Renal cortical epithelial cell (primary cell): ENCODE measurements around the gene RBPJ. TPM values are rescaled to one million over a fixed set of nuclear protein-coding genes. Genes with fewer than 3 reads are reported as not detected.
A peak's percentile ranks its signal among the peaks of the same experiment; 100 is the strongest.
"Not testable (repeated sequence)": the region's sequence is repeated elsewhere in the genome, so short reads cannot be mapped to it uniquely, and the experiment has no call there.

Source experiments
- DNase-seq: peaks from one replicate; pipeline ENCODE4 v3.0.0-alpha.2; 2011; ENCODE audit warnings: low read depth
- total RNA-seq: library from RNA; depleted of rRNA; stranded (reverse); fragments of >200 nt; gene quantifications from 2 replicates; pipeline ENCODE4 v1.2.3, GENCODE V29; 2014

RBPJ gene
- total RNA-seq, 1 donor from 2014 or later, result 90.7 TPM

DNA sequence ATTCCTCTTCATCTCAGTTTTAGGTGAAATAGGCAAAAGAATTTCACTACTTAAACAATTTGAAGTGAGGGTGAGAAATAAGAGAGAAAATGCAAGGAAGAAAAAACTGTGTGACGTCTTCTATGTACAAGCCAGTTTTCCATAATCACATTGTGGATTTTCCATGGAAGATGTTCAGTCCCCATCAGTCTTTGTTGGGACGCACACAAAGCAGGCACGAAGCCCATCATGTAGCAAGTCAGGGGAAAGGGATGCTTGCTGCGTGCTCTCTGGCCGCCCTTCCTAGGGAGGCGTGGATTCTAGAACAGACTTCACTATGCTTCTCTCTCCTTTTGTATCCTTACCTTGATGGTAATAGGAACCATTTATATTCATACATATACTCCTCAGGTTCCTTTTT lies 54.7 kb downstream of the RBPJ start:
- DNase-seq, result no peak

DNA sequence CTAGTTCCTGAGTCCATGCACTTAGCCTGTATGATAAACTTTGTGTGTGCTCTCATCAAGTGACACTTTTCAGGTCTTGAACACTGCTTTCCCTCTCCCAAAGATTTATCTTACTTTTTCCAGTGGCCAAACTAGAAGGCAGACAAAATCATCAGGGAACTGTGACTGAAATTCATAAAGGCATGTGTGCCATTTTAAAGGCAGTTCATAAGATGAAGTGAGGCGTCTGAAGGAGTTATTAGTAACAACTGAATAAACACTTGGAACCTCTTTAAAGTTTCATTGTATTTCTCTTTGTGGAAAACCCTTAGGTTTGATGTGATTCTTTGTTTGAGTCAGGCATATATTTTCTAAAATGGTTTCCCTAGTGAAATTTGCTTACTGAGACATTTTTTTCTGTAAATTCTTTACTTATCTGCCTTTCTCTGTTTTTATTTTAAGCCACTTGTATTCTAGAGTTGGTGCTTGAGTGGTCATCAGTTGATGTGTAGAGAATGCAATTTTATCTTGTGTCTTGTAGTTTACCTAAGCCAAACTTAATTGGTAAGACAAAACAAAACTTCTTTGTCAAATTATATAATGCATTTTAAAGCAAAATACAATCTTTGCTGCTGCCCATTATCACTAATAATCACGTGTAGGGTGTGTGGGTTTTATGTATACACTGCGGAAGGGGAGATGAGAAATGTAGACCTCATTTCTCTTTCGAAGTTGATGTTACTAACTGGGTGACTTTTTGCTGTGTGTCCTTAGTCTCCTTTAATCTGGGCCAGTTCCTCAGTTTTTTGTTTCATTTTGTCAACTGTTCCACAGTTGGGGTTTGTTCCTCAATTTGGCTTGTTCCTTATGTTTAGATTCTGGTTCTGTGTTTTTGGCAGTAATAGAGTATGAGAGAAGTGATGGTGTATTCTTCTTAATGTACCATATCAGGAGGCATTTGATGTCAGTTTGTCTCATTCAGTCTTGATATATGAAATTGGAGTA lies 56.8 kb downstream of the RBPJ start:
- DNase-seq, result no peak

DNA sequence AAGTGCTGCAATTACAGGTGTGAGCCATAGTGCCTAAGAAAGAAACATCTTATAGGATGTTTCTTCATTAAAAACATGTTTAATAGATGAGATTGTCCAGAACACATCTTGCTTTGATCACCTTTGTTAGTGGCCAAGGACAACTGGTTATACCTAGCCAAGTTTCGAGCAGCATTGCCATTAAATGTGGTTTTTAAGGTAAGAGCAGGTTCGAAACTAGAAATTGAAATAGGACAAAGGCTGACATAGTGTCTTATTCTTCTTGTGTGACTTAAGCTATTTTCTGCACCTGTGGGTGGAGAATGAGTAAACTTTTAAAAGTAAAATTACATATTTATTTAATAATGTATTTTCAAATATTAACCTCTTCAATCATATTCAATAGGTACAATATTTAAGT lies 59.0 kb downstream of the RBPJ start:
- no peak for DNase-seq

DNA sequence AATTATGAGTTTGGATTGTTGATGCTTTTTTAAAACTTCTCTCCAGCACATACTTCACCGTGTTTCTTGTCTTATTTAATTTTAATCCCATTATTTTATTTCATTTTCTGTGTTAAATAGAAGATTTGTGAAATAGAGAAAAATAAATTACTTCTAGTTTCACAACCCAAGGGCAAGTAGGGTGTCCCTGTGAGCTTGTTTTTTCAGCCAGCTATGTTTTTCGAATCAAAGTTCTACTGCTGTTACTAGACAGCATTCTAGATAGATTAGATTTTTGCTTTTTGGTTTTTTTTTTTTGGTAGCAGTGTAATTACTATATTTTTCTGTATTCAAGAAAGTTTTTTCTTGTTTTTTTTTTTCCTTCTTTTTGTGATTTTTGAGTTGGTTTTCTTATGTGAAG lies 59.9 kb downstream of the RBPJ start:
- DNase-seq, result no peak

DNA sequence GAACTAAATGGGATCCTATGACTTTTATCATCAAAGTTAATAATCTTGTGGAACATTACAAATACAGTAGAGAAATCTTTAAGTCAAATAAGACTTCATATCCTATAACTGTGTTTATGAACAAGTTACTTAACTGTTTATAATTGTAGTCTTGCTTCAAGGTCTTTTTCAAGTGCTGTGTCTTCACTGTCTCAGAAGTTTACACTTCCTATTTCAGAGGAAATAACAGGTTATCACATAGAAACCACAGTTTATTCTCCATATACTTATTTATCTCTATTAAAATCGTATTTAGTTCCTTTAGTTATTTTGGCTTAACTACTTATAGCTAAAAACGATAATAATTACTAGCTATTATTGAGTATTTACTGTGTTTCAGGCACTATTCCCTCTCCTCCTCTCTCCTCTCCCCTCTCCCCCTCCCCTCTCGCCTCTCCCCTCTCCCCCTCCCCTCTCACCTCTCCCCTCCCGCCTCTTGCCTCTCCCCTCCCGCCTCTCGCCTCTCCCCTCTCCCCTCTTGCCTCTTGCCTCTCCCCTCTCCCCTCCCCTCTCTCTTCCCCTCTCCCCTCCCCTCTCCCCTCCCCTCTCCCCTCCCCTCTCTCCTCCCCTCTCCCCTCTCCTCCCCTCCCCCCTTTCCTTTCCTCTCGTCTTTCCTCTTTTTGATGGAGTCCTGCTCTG lies 63.7 kb downstream of the RBPJ start:
- DNase-seq, result no peak

DNA sequence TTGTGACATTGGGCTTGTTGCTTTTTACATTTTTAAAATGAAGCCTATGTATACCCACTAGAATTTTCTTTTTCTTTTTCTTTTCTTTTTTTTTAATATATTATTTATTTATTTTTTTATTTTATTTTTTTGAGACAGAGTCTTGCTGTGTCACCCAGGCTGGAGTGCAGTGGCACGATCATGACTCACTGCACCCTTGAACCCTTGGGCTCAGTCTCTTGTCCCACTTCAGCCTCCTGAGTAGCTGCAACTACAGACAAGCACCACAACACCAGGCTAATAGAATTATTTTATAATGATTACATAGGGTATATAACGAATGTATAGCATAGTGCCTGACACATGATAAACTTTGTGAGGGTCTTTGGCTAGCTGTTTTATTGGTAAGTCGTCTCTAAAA lies 64.9 kb downstream of the RBPJ start:
- DNase-seq, result no peak

DNA sequence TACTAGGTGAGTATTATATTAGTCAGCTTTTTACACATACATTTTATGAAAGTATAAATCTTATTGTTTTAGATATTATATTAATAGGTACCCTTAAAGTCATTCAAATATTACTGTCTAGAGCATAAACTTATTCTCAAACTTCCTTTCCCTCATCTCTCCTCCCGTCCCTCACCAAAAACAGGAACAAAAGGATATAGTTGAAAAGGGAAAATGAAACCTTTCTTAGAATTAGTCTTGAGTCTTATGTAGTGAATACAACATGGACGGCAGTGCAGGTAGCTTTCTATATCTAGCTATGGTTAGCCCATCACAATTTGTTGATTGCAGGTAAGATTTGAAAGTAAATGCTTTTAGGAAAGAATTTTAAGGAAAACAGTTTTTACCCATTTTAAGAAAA lies 65.6 kb downstream of the RBPJ start:
- DNase-seq, result no peak

DNA sequence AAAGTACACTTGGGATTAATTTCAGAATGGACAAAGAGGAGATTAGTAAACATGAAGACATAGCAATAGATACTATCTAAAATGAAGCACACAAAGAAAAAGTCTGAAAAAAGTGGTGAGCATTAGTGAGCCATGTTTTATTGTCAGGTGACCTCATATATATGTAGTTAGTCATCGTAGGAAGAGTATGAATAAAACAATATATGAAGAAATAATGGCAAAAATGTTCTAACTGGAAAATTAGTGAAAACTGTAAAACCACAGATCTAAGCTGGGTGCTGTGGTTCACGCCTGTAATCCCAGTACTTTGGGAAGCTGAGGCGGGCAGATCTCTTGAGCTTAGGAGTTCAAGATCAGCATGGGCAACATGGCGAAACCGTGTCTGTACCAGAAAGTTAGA lies 67.9 kb downstream of the RBPJ start:
- DNase-seq, result no peak

DNA sequence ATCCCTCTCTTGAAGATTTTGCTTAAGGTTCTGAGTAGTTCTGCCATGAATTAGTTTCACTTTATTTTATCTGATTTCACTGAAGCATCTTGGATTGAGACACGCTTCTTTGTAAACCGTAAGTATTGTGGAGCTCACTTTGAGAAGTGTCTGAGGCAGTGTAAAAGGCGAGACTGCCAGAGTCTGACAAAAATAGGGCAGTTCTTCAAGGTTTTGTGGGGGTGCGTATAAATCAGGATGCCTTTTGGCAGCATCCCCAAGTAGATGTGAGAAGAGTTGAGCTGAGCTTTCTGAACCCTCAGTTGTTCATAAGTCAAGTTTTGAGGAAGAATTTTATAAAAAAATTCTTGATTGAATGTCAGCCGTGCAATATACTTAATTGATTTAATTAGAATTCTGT lies 76.3 kb downstream of the RBPJ start:
- no peak for DNase-seq

DNA sequence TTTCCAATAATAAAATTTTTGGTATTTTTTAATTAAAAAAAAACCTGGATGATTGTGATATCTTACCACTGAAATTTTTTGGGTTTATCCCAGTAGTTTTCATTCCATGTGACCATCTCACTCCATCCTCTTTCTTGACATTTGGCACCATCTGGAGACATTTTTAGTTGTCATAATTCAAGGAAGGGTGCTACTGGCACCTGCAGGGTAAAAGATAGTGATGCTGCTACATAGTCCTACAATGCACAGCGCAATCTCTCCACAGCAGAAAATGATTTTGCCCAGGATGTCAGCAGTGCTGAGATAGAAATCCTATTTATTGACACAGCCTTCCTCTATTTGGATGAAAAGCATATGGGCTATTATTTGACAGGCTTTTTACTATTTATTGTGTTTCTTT lies 79.3 kb downstream of the RBPJ start:
- no peak for DNase-seq

DNA sequence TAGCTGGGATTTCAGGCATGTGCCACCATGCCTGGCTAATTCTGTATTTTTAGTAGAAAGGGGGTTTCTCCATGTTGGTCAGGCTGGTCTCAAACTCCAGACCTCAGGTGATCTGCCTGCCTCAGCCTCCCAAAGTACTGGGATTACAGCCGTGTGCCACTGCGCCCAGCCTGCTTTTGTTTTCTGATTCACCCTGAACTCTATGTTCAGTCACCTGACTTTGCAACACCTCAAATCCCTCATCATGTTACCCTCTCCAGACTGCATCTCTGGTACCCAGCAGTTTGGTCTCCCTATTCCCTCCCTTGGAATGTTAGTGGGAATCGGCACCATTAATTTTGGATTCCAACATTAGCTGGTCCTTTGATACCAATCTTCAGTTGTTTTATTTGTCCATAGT lies 81.2 kb downstream of the RBPJ start:
- DNase-seq, result not testable (repeated sequence)

DNA sequence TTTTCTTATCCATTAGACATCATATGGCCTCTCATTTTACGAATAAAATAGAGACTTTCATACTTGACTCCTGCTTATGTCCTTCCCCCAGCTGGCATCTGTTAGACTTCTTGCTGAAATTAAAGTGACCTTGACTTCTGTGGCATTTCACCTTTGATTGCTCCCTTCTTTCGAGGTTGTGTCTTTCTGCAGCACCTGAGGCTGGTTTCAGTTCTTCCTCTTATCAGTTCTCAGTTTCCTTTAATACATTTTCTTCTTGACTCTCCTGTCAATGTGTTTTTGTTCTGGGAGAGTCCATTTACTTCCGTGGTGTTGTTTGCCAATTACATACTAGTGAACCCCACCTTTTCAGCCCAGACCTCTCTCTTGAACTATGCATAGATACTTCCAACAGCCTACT lies 81.6 kb downstream of the RBPJ start:
- no peak for DNase-seq

DNA sequence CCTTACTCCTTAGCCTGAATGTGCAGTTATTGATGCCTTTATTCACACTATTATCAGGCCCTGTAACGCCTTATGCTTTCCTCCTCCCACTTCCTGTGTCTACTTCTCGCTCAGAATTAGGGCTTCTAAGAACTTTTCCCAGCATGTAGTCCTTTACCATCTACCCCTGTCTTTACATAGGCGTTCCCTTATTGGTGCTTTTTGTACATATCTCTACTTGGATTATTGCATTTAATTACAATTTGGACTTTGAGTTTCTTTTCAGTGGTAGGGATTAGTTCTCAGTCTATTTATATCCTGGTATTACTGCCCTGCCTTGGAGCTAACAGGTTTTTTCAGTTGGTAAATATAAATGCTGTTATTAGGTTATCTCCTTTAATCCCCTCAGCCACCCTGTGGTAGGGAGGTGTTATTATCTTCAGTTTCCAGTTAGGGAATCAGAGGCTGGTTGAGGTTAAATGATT lies 84.0 kb downstream of the RBPJ start:
- DNase-seq, result no peak

DNA sequence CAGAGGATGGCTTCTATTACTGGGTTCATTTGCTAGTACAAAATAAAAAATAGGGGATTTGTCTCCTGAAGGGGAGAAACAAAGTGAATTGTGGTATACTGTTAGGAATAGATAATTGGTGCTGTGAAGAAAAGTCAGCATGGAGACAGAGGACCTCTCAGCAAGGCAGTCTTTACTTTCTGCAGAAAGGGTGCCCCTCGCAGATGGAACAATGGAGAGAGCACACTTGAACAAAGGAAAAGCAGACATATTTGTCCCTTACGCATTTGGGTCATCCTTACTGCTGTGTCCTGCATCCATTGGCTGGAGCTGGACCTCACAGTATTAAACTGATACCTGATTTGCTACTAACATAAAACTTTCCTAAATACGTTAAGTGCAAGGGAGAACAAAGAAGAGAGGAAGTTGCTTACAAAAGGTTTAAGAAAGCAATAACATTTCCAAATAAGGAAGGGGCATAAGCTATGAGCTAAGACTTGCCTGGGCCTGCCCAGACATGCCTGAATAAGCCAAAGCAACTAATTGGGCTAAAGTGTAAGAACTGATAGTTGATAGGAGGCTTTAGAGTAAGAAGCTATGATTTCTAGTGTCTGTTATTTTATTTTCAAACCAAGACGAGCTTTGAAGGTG lies 85.6 kb downstream of the RBPJ start:
- DNase-seq, result peak; percentile 30

DNA sequence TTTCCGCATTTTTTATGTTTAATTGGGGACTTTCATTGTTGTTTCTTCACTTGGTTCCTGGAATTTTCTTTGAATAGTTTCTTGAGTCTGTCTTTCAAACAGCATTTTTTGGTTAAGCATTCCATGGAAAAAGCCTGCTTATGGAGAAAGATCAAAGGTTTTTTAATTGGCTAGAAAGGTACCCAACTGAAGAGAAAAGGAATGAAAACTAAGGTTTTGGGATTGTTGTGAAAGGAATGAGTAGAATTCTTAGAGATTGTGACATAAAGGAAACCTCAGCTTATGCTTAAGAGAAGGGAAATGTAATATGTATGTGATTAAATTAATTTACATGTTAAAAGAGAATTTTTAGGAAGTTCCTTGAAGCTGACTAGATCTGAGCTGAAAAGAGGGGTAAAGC lies 86.7 kb downstream of the RBPJ start:
- peak; percentile 16 for DNase-seq

DNA sequence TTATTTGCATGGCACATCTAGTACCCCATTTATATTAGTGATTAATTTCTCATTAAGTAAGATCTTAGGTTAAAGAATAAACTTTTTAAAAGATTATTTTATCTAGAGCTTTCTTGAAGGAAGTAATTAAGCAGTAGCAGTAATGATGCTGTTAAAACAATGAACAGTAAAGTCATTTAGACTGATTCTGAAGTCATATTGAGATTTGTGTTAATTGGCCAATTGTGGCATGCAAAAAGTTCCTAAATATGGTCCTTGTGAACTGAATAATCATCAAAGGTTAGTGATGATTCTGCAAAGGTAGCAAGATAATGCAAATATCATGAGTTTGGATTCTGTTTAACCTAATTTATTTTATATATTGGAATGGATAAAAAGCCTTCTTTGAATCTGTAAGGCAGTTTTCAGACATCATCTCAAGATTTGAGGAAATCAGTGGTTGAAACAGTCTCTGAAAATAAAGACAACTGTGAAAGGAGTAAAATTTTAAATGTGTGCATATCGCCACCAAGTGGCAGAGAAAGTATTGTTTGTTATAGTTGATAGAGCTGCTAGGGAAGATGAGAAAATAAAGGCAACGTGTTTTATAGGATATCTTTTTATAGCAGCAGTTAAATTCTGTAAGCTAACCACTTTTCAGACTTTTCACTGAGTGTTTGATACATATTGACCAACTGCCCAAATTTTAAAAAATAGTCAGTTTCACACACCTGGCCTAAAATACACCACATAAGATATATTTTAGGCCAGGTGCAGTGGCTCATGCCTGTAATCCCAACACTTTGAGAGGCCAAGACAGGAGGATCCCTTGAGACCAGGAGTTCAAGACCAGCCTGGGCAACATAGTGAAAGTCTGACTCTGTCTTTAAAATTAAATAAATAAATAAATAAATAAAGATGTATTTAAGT lies 89.8 kb downstream of the RBPJ start:
- peak; percentile 57 for DNase-seq

DNA sequence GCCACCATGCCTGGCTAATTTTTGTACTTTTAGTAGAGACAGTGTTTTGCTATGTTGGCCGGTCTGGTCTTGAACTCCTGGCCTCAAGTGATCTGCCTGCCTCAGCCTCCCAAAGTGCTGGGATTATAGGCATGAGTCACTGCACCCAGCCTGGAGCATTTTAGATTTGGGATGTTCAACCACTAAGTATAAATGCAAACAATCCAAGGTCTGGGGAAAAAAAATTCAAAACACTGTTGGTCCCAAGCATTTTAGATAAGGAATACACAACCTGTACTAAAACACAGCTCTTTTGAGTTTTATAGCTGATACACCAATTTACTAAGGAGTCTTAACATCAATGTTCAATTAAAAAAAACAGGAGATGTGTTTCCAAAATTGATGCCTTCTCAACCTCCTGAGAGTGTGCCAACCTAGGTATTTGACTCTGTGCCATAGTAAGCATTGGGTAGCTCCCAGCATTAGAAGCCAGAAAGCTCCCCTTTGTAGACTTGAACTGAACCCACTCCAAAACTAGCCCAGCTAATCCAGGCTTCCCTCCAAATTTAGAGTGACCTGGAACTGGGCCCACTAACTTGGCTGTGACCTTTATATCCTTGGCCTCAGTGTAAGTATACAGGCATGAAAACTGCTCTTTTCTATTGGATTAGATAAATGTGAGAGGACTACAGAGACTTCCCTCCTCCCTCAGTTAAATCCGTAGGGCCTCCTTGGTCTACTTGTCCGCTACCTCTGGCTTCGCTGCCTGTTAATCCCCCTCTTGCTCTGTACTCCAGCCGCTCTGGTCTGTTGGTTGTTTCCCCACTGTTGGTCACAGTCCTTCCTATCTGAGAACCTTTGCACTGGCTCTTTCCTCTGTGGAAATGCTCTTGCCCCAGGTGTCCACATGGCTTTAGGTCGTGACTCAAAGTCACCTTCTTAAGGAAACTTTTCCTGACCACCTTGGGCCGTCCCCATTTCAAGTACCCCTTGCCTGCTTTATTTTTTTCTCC lies 91.9 kb downstream of the RBPJ start:
- DNase-seq, result no peak

DNA sequence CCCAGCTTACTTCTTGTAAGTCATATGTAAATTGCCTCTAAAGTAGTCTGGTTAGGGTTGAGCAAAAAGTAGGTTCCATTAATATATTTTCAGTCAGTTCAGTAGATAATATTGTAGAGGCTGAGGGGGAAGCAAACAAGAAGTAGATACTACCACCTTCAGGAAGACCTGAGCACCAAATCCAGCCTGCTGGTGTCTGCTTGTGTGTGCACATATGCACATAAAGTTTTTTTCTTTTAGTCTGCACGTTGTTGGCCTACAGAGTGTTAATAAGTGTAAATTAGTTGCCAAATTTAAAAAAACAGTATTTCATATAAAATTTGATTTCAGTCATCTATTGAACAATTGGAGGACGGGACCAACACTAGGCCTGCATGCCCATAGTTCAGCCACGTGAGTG lies 92.8 kb downstream of the RBPJ start:
- no peak for DNase-seq

DNA sequence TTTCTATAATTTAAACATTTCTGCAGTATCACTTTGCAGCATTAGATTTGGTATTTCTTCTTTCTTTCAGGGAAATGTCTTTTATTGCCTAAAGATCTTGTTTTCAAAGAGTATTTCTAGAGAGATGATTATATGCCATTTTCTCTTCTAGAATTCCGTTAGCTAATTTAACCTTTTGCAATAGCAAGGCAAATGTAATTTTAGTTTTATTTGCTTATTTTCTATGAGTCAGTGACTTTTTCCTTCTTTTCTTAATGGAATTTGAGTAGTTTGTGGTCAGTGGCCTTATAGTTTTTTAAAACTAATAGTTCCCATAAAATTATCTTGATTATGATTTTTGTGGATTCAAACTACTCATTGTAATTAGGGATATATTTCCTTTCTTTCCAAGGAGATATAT lies 97.3 kb downstream of the RBPJ start:
- no peak for DNase-seq

DNA sequence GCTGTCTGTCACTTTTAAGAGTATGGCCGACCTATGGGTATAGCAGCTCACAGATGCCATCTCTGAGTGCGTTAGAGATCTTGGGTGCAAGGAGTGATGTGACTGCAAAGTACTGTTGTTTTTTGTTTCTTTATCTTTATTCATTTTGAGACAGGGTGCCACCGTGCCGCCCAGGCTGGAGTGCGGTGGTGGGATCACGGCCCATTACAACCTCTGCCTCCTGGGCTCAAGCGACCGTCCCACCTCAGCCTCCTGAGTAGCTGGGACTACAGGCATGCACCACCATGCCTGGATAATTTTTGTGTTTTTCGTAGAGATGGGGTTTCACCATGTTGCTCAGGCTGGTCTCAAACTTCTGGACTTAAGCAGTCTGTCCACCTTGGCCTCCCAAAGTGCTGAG lies 98.0 kb downstream of the RBPJ start:
- DNase-seq, result no peak
